HepG2 (cell line): ENCODE data around the gene ZFHX3. TPM values are rescaled to one million over a fixed set of nuclear protein-coding genes. Genes with fewer than 3 reads are reported as not detected.
A peak's percentile ranks its signal among the peaks of the same experiment; 100 is the strongest.

Experiments
- ATAC-seq: fragments of 200-7000 bp; cut with Tn5 transposase; 3 replicates; pipeline ENCODE4 v1.9.1; 2020; ENCODE audit warnings: mild to moderate bottlenecking, moderate library complexity
- BruUV-seq: library from RNA; stranded (reverse); fragments of 400-500 nt; replicated peaks from 2 replicates; lab custom pipeline; 2021; lab: Mats Ljungman, UMichigan
- CTCF ChIA-PET: fragments of 300-600 bp; formaldehyde crosslinking; extraction: SDS; loops from one replicate; lab custom pipeline; 2021; ENCODE audit warnings: low total read pairs, inconsistent platforms, low intra/inter-chr PET ratio; lab: Yijun Ruan, JAX
- POLR2A ChIA-PET: fragments of 350-600 bp; sonication (Branson Sonifier 250); formaldehyde crosslinking; loops from one replicate; lab custom pipeline; 2020; ENCODE audit warnings: antibody characterized with exemption, inconsistent platforms; lab: Yijun Ruan, JAX
- DNase-seq: peaks from one replicate; pipeline ENCODE4 v3.0.0-alpha.2; 2015; ENCODE audit warnings: low spot score
- FAIRE-seq: peaks from 3 replicates; lab custom pipeline; 2011; peaks lifted over from hg19 to GRCh38; lab: Jason Lieb, UNC
- H2AFZ ChIP-seq: one replicate; pipeline ENCODE4 v1.6.1; 2011; ENCODE audit warnings: low read length, inconsistent platforms
- H3K27ac ChIP-seq: fragments of 300-600 bp; 3 replicates; pipeline ENCODE4 v1.8.0; 2011; ENCODE audit warnings: mixed run types, mild to moderate bottlenecking, mixed read lengths, low read length, inconsistent platforms; ENCODE audit not compliant: insufficient read depth; ENCODE audit errors: extremely low read length
- H3K27me3 ChIP-seq, 2 experiments: fragments of 200-600 bp in 1 of 2; 2 replicates in 1 of 2; 3 replicates in 1 of 2; pipeline versions ENCODE4 v1.6.0 to v1.8.0; 2011; ENCODE audit warnings: low read length in 2 of 2, mild to moderate bottlenecking in 2 of 2, moderate library complexity in 2 of 2, inconsistent platforms in 1 of 2; ENCODE audit not compliant: insufficient read depth in 2 of 2, control insufficient read depth in 1 of 2
- H3K36me3 ChIP-seq, 2 experiments: fragments of 200-600 bp in 1 of 2; replicated peaks in 1 of 2; 2 replicates in 1 of 2; 3 replicates in 1 of 2; pipeline versions ENCODE4 v1.5.1 to v1.8.0; 2011; ENCODE audit warnings: low read length in 2 of 2, inconsistent platforms in 1 of 2; ENCODE audit not compliant: insufficient read depth in 2 of 2, control insufficient read depth in 1 of 2
- H3K4me1 ChIP-seq: 2 replicates; pipeline ENCODE4 v1.5.1; 2012; ENCODE audit warnings: low read length, inconsistent platforms; ENCODE audit not compliant: insufficient read depth
- H3K4me2 ChIP-seq: 2 replicates; pipeline ENCODE4 v1.6.0; 2011; ENCODE audit warnings: low read depth, low read length, inconsistent platforms
- H3K4me3 ChIP-seq, 3 experiments: fragments of 200-600 bp in 1 of 3; sonication (generic), shearing (Covaris generic) in 1 of 3; replicated peaks in 1 of 3; 2 replicates each; pipeline ENCODE4 v1.5.1; 2011 to 2016; ENCODE audit warnings: low read length in 3 of 3, inconsistent platforms in 2 of 3, low read depth in 2 of 3, mild to moderate bottlenecking in 2 of 3, control low read depth in 1 of 3, mixed read lengths in 1 of 3; ENCODE audit not compliant: insufficient read depth in 1 of 3
- H3K79me2 ChIP-seq: one replicate; pipeline ENCODE4 v1.6.1; 2011; ENCODE audit warnings: low read length, inconsistent platforms; ENCODE audit not compliant: insufficient read depth
- H3K9ac ChIP-seq: 2 replicates; pipeline ENCODE4 v1.6.0; 2011; ENCODE audit warnings: mild to moderate bottlenecking, low read depth, low read length, inconsistent platforms; ENCODE audit not compliant: insufficient read depth
- H3K9me3 ChIP-seq: 2 replicates; pipeline ENCODE4 v1.5.1; 2012; ENCODE audit warnings: mild to moderate bottlenecking, low read length
- H4K20me1 ChIP-seq: 2 replicates; pipeline ENCODE4 v1.6.0; 2011; ENCODE audit warnings: inconsistent platforms, mild to moderate bottlenecking, low read length, moderate library complexity; ENCODE audit not compliant: insufficient read depth
- TFDP1 ChIP-seq: IDR thresholded peaks from 2 replicates; pipeline ENCODE4 v1.6.1; 2016; ENCODE audit warnings: missing compliant biosample characterization, missing genetic modification reagents, borderline replicate concordance
- WGBS: methylation state at CpG from one replicate; pipeline ENCODE4 v1.1.6; 2017; ENCODE audit warnings: low lambda C conversion rate; 5-methylcytosine and 5-hydroxymethylcytosine counted together
- in situ Hi-C: cut with HindIII; loops from 2 replicates; pipeline ENCODE4 v1.10.0; 2017; ENCODE audit warnings: low pct_unique_long_range_greater_than_20kb; ENCODE audit not compliant: extremely low pct_ligation_motif_present
- intact Hi-C: fragments of 100-400 bp; cut with micrococcal nuclease; formaldehyde crosslinking; loops from one replicate; pipeline ENCODE4 v1.10.0; 2022; ENCODE audit not compliant: unreplicated experiment
- polyA plus RNA-seq, 8 experiments: library from polyadenylated mRNA; depleted of rRNA in 3 of 8; stranded (reverse) in 7 of 8; unstranded in 1 of 8; fragments of >200 nt; fragmentation: Illumina TruSeq in 4 of 8; extraction: Trizol in 4 of 8; gene quantifications; 2 replicates each; pipeline versions ENCODE4 v1.2.1 to v1.2.3, GENCODE V29; 2011 to 2016; ENCODE audit warnings: low read depth in 4 of 8, missing spikeins in 1 of 8, mixed read lengths in 1 of 8; ENCODE audit not compliant: insufficient read depth in 1 of 8
- total RNA-seq, 5 experiments: library from RNA; depleted of rRNA; stranded (reverse); fragments of >200 nt; fragmentation: Illumina TruSeq; extraction: Trizol; gene quantifications; 2 replicates each; pipeline ENCODE4 v1.2.3, GENCODE V29; 2016; ENCODE audit warnings: low read depth in 1 of 5
- TF ChIP-seq, protein P1 (sequence below): sonication (generic); formaldehyde crosslinking; IDR thresholded peaks from 2 replicates; pipeline ENCODE4 v1.5.1; 2020; ENCODE audit warnings: mild to moderate bottlenecking, missing genetic modification reagents, moderate library complexity
- TF ChIP-seq, protein P2 (sequence below): sonication (generic); formaldehyde crosslinking; IDR thresholded peaks from 2 replicates; pipeline ENCODE4 v1.4.0; 2020; ENCODE audit warnings: mild to moderate bottlenecking, low read depth, missing genetic modification reagents

ZFHX3 gene
- total and polyA plus RNA-seq, 2 of the 13 experiments (the other 11 are each of a cell fraction or from before 2014, with no cell fraction given), result 5.0 to 6.0 TPM

- no peak overlapping the region for H2AFZ ChIP-seq
- H3K4me3 ChIP-seq, result no peak overlapping the region
- TF ChIP-seq TFDP1 (CRISPR knock-in tag), result 0 out of 2 replicates have a peak, but pooled peaks have one; percentile 13
- TF ChIP-seq, protein P1, sequence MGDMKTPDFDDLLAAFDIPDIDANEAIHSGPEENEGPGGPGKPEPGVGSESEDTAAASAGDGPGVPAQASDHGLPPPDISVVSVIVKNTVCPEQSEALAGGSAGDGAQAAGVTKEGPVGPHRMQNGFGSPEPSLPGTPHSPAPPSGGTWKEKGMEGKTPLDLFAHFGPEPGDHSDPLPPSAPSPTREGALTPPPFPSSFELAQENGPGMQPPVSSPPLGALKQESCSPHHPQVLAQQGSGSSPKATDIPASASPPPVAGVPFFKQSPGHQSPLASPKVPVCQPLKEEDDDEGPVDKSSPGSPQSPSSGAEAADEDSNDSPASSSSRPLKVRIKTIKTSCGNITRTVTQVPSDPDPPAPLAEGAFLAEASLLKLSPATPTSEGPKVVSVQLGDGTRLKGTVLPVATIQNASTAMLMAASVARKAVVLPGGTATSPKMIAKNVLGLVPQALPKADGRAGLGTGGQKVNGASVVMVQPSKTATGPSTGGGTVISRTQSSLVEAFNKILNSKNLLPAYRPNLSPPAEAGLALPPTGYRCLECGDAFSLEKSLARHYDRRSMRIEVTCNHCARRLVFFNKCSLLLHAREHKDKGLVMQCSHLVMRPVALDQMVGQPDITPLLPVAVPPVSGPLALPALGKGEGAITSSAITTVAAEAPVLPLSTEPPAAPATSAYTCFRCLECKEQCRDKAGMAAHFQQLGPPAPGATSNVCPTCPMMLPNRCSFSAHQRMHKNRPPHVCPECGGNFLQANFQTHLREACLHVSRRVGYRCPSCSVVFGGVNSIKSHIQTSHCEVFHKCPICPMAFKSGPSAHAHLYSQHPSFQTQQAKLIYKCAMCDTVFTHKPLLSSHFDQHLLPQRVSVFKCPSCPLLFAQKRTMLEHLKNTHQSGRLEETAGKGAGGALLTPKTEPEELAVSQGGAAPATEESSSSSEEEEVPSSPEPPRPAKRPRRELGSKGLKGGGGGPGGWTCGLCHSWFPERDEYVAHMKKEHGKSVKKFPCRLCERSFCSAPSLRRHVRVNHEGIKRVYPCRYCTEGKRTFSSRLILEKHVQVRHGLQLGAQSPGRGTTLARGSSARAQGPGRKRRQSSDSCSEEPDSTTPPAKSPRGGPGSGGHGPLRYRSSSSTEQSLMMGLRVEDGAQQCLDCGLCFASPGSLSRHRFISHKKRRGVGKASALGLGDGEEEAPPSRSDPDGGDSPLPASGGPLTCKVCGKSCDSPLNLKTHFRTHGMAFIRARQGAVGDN (CRISPR knock-in tag), result 0 out of 2 replicates have a peak, but pooled peaks have one; percentile 14
- TF ChIP-seq, protein P2, sequence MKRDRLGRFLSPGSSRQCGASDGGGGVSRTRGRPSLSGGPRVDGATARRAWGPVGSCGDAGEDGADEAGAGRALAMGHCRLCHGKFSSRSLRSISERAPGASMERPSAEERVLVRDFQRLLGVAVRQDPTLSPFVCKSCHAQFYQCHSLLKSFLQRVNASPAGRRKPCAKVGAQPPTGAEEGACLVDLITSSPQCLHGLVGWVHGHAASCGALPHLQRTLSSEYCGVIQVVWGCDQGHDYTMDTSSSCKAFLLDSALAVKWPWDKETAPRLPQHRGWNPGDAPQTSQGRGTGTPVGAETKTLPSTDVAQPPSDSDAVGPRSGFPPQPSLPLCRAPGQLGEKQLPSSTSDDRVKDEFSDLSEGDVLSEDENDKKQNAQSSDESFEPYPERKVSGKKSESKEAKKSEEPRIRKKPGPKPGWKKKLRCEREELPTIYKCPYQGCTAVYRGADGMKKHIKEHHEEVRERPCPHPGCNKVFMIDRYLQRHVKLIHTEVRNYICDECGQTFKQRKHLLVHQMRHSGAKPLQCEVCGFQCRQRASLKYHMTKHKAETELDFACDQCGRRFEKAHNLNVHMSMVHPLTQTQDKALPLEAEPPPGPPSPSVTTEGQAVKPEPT, result no peak
- WGBS, result 96% methylated on average over 4 of the region's 4 CpGs
- ChIA-PET POLR2A (interaction anchor here (1.3 kb wide), 1 partner anchor 10 kb away, joined by 3 read pairs; no protein-coding TSS in a partner anchor), CTCF (no interaction called here)
- no peaks in the 10 kb centered on the region for H3K9me3 ChIP-seq
- peak overlapping the region; percentile 36 for H3K27ac ChIP-seq
- in situ Hi-C loops, result no loop called here
- peaks cover 99% of the 10 kb centered on the region for H3K79me2 ChIP-seq
- no peak for DNase-seq
- peaks cover 13% of the 10 kb centered on the region for H4K20me1 ChIP-seq
- intact Hi-C loops, result loop anchor here (10.0 kb wide), 1 partner anchor 208 kb away; no protein-coding TSS in a partner anchor
- ATAC-seq, result no peak
- H3K4me2 ChIP-seq, result peak overlapping the region; percentile 55; the same call in 1 of the 2 replicates
- H3K4me1 ChIP-seq, result peaks cover 97% of the 10 kb centered on the region
- no TSS peak for BruUV-seq
- H3K36me3 ChIP-seq, result no peaks in the 10 kb centered on the region; a peak in 1 of 5 replicates
- no peaks in the 10 kb centered on the region for H3K27me3 ChIP-seq
- FAIRE-seq, result no peak
- peak overlapping the region; percentile 13; the same call in 1 of the 2 replicates for H3K9ac ChIP-seq
Measured at GRCh38 chr16:73042807-73043206, 5.1 kb downstream of the ZFHX3 start.
